ENCODE measurements around the gene MITF.

MITF gene

DNA sequence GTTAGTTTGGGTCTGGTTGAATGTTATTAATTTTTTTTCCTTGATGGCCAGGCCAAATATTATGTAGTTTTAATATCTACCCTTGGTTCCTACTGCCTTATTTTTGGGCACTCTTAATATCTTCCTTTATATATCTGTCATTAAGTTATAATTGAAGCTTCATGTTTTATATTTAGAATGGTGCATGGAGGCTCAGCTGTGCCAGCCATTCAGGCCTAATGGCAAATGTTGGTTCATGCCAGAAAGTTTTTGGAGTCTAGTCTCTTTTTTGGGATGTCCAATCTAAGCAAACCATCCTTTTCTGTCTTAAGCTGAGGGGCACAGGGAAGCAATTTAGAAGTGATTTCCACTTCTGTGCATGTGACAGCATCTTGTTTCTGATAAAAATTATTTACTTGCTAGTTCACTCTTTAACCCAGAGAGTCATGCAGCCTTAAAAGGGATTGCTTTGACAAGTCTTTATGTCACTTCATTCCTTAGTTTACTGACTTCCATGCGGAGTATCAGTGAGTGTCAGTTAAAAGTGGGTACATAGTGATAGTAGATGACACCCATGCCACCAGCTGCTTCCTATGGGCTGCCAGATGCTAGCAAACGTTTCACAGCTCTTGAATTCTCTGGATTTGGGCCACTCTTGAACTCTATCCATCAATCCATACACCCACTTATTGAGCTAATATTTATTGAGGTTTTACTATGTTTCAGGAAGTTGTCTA, 33.0 kb downstream of the MITF start:
- TF ChIP-seq, protein P1, sequence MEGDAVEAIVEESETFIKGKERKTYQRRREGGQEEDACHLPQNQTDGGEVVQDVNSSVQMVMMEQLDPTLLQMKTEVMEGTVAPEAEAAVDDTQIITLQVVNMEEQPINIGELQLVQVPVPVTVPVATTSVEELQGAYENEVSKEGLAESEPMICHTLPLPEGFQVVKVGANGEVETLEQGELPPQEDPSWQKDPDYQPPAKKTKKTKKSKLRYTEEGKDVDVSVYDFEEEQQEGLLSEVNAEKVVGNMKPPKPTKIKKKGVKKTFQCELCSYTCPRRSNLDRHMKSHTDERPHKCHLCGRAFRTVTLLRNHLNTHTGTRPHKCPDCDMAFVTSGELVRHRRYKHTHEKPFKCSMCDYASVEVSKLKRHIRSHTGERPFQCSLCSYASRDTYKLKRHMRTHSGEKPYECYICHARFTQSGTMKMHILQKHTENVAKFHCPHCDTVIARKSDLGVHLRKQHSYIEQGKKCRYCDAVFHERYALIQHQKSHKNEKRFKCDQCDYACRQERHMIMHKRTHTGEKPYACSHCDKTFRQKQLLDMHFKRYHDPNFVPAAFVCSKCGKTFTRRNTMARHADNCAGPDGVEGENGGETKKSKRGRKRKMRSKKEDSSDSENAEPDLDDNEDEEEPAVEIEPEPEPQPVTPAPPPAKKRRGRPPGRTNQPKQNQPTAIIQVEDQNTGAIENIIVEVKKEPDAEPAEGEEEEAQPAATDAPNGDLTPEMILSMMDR (IDR thresholded peaks at IDR 0.05; ENCODE audit: control insufficient read depth, extremely low read depth, insufficient read depth), result no peak
- DNase-seq (ENCODE audit: low read depth), result no peak
- H3K4me3 ChIP-seq (ENCODE audit: low read depth, low read length), result no peak overlapping the region

DNA sequence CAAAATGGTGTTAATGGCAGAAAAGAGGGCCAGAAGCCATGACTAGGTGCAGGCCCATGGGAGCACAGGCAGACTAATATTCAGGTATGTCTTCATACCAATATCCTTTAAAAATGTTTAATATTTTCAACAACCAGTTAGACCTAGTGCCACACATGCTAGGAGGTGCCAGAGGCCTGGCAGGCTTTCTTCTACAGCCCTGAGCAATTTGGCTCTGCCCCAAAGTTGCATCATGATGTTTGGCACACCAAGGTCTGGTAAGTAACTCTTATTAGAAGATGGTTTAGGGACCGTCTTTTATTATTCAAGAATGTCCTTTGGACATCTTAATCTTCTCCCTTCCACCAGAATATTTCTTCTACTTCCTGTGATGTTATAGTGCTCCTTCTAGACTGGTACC, 34.8 kb downstream of the MITF start:
- no peak overlapping the region for H3K4me3 ChIP-seq (ENCODE audit: low read depth, low read length)
- TF ChIP-seq, protein P1 (IDR thresholded peaks at IDR 0.05; ENCODE audit: control insufficient read depth, extremely low read depth, insufficient read depth), result no peak
- peak; percentile 63 for DNase-seq (ENCODE audit: low read depth)

DNA sequence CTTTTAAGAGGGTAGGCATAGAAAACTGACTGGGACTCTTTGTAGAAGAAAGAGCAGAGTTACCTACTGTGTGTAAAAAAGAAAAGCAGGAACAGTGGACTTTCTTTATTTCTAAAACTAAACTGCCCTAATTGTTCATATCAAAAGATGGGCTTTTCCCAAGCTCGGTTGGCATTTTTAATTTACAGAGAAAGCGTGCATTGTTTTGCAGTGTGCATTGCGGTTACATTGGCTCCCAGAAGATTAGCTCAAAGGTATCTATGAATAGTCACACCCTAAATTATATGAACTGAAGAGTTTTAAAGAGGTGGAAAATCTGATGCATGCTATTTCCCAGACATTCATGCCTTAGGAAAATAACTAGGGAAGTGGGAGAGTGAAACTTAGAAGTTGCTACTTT, 36.5 kb downstream of the MITF start:
- no peak overlapping the region for H3K4me3 ChIP-seq (ENCODE audit: low read depth, low read length)
- no peak for DNase-seq (ENCODE audit: low read depth)
- TF ChIP-seq, protein P1 (IDR thresholded peaks at IDR 0.05; ENCODE audit: control insufficient read depth, extremely low read depth, insufficient read depth), result no peak

DNA sequence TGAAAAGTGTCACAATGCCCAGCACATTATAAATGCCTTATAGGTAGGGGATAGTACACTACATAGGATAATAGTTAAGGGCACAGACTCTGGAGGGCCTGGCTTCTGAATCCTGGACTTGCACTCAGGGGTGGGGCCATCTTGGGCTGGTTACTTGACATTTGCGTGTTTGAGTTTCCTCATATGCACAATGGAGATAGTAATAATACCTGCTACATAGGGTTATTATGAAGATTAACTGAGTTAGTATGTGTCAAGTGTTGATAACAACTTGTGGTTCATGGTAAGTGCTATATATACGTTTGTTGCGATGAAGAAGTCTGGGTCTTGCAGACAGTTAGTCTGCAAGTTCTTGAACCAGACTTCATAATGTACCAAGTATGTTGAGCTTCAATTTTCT, 37.0 kb downstream of the MITF start:
- TF ChIP-seq, protein P1 (IDR thresholded peaks at IDR 0.05; ENCODE audit: control insufficient read depth, extremely low read depth, insufficient read depth), result no peak
- H3K4me3 ChIP-seq (ENCODE audit: low read depth, low read length), result no peak overlapping the region
- DNase-seq (ENCODE audit: low read depth), result no peak

DNA sequence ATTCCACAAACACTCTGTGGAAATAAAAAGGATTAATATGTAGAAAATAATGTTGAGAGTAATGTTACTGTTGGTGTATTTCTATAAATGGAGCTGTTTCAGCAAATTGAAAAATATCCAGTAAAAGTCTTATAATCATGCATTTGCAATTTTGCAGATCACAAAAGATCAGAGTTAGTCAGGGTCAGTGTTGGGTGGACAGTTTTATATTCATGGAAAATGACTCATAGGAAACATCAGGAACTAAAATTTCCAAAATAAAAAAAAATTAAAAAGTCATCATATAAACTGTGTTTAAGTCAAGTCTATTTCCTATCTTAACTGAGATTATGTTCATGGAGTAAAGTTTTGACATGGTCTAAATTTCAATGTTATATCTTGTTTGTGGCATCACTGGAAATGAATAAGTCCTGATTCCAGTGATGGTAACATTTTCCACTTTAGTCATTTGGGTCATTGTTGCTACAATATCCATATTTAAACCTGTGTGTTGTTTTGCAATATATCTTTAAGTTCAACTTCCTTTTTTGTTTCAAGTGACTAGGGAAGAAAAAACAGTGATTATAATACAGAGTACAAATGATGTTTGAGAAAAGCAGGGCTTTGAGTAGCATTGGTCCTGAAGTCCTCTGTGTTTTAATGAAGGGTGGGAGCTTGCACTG, 37.8 kb downstream of the MITF start:
- TF ChIP-seq, protein P1 (IDR thresholded peaks at IDR 0.05; ENCODE audit: control insufficient read depth, extremely low read depth, insufficient read depth), result no peak
- DNase-seq (ENCODE audit: low read depth), result no peak
- H3K4me3 ChIP-seq (ENCODE audit: low read depth, low read length), result no peak overlapping the region

DNA sequence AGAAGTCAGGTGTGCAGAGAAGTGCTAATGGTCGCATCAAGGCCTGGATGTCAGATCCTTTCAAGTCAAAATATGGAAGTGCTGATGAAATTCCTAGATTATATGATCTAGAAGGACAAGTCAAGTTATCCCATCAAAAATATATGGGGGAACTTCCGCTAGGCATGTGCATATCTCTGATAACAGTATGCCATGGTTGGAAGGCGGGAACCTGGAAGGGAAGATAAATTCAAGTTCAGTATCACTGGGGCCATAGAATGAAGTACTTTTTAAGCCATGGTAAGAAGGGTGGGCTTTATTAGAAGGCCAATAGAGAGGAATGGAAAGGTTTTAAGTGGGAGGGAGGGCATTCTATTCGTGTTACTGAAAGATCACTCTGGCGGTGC, 38.3 kb downstream of the MITF start:
- no peak overlapping the region for H3K4me3 ChIP-seq (ENCODE audit: low read depth, low read length)
- no peak for DNase-seq (ENCODE audit: low read depth)
- TF ChIP-seq, protein P1 (IDR thresholded peaks at IDR 0.05; ENCODE audit: control insufficient read depth, extremely low read depth, insufficient read depth), result no peak
